T1000 (cell line): ENCODE results near the gene NTPCR.

ENCODE experiments used
- DNase-seq: peaks from one replicate; lab custom pipeline; 2025; ENCODE audit warnings: mixed read lengths; lab: John Stamatoyannopoulos, UW

NTPCR gene

DNA sequence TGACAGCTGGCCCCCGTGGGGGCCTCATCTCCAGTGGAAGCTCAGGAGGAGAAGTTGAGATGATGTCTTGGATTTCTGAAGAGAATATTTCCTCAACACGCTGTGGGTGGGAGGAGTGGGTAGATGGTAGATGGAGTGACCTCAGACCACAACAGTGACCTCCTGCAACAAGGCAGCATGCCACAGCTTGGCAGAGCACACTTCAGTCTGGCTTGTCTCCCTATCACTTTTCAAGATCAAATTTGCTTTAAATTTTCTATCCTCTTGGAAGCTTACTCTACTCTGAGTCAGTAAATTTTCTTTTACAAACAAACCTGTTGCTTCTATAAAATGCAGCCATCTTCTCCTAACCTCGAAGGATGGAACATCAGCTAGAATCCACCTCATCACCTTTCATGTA lies 59.7 kb downstream of the NTPCR start:
- DNase-seq, result peak; percentile 5

- no peak for DNase-seq
Observed at GRCh38 chr1:233012021-233012420, 61.6 kb downstream of the NTPCR start.

GRCh38 chr1:233015965-233016364 lies 65.6 kb downstream of the NTPCR start:
- DNase-seq, result no peak

DNA sequence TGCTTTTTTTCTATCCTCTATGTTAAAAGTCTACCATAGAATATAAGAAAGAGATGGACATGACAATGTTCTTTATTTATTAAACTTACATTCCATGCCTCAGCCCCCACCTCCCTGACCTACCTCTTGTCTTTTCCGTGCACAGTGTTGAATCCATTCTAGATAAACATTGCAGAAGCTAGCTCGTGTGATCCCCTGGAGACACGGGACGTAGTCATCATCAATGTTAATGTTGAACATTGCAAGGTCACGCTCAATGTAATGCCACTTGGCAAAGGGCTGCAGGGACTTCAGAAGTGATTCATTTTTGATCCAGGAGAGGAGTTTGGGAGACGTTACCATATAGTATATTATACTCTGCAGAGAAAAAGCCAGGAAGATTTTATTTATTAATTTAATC lies 66.4 kb downstream of the NTPCR start:
- no peak for DNase-seq

GRCh38 chr1:233019083-233019482 lies 68.7 kb downstream of the NTPCR start:
- DNase-seq, result no peak

- DNase-seq, result no peak
Observed at GRCh38 chr1:233019778-233020325, 69.4 kb downstream of the NTPCR start.

DNA sequence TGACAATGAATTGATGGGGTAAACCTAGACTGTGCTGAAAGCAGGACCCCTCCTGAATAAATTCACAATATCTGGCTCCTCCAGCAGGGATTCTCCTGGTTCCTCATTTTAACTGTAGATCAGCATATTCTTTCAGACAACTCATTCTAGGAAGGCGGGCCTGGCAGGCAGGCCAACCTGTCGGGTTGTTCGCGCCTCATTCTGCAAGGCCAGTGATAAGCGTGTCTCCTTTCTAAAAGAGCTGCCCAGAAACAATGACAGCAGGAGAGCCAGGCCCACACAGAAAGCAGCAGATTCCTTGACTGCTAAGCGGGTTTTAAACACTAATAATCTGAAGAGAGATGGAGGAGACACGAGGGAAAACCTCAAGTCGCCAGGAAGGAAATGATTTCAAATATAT lies 70.0 kb downstream of the NTPCR start:
- DNase-seq, result no peak

DNA sequence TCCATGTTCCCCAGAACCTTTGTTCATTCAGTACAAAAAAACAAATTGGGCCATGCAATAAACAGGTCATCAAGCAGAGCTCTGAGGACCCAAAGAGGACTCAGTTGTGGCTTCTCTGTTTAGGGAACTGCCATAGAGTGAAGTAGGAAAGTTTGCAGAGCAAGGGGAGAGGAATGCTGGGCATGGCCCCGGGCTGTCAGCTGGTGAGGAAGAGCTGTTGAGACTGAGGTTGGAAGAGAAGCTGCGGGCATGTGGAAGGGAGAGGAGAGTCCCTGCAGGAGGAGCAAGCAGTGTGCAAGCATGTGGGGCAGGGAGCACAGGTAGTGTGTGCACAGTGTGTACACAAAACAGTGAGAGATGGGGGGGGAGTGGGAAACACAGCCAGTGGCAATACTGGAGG lies 71.8 kb downstream of the NTPCR start:
- DNase-seq, result no peak

- DNase-seq, result no peak
Observed at GRCh38 chr1:233024199-233024598, 73.8 kb downstream of the NTPCR start.

DNA sequence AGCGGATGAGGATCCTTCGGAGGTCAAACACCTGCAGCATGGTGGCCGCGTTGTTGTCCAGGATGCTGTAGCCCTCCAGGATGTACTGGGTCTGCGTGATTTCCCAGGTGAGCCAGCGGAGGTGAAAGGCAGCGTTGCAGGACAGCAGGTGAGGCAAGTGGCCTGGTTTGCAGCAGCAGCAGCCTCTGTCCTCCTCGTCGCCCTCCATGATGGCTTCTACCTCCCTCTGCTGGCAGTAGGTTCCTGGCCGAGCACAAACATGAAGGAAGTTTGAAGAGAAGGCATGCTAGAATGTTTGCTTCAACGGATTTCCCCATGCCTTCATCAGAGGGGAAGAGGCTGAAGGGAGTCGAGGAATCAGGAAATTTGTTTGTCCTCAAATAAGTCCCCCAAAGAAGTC lies 74.7 kb downstream of the NTPCR start:
- no peak for DNase-seq

DNA sequence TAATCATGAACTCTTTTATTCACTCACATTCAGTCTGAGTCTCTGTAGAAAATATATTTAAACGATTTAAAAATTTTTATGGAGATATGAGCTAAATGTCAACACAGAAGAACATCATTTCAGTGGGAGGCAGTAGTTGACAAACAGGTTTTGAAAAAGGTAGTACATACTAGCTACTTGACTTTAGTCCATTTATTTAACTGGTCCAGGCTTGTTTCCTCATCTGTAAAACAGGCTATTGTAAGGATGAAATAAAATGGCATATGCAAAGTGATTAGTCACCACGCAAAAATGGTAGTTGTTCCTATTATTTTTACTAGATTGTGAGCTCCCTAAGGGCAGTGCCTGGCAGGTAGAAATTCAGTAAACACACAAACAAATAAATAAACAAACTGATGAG lies 75.2 kb downstream of the NTPCR start:
- DNase-seq, result no peak

DNA sequence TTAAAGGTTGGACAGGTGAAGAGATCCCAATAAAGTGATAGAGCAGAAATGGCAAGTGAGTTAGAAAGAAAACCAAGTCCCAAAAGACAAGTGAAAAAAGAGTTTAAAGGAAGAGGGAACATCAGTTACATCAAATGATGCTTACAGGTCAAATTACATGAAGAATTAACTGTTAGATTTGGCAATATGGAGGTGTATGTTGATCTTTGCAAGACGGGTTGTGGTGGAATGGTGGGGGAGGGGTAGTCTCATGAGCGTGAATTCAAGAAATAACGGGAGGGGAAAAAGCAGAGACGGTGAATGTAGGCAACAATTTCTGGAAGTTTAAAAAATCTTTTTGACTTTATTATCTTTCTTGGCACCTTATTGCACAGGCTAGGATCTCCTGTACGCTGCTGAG lies 76.6 kb downstream of the NTPCR start:
- no peak for DNase-seq

DNA sequence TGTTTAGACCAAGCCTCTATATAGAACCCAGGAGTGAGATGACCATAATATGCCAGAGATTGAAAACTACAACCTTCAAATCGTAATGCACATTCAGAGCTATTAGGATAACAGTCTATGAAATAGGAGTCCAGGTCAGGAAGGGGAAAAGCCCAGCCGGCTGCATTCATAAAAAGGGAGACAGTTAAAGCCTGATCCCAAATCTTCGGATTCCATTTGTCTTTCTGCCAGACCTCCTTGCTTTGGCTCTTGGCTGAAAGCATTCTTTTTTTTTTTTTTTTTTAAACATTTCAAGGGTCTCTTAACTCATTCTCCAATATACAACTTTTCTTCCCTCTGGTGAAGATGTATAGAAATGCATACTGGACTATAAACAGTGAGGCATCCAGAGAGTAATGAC lies 81.1 kb downstream of the NTPCR start:
- no peak for DNase-seq

DNA sequence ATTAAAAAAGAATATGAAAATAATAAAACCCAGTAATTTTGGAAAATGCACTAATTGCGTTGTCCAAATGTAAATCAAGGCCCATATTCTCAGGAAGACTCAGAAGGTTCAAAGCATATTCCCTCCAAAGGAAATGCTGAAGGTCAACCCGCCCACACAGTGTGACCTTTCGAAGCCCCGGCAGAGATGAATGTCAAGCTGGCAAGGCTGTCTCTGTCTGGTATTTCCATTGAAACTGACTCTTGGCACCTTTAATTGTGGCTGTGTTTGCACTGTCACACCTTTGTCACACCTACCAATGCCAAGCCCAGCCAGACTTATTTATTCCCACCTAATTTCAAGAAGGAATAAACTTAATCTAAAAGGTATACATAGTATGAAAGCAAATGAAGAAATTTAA lies 82.5 kb downstream of the NTPCR start:
- DNase-seq, result no peak

DNA sequence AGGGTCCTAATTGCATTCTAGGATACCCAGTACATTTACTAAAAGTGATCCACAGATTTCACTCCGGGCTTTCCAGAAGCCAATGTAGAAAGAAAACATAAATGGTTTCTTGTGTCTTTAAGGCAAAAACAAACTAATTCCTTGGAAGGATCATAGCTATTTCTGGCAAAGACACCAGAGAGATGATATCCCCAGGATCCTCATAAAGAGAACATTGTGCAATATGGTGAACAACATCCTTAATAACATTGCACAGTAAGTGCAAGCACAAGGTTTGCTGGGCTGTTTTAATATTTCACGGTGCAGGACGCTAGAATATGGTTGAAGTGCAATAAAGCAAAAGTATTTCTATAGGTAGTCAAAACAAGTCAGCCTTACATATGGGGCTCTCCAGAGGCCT lies 83.0 kb downstream of the NTPCR start:
- no peak for DNase-seq
